Gastroesophageal sphincter (tissue), 4 donors: ENCODE results near the gene TBC1D5. TPM values are rescaled to one million over a fixed set of nuclear protein-coding genes. Genes with fewer than 3 reads are reported as not detected.

Experiments
- ATAC-seq: fragments of 150-250 bp; one replicate; pipeline ENCODE4 v1.9.1; 2016; ENCODE audit warnings: mild to moderate bottlenecking, moderate library complexity
- H3K27ac ChIP-seq, 4 donors: fragments of 200-600 bp; sonication (generic) in 3 of 4; 1 replicate in 3 of 4; 2 replicates in 1 of 4; pipeline ENCODE4 v1.5.1; 2016 to 2019
- H3K27me3 ChIP-seq: fragments of 200-600 bp; sonication (generic); one replicate; pipeline ENCODE4 v1.5.1; 2019
- H3K36me3 ChIP-seq, 2 donors: fragments of 200-600 bp; sonication (generic); one replicate each; pipeline ENCODE4 v1.5.1; 2019; ENCODE audit warnings: control low read depth in 1 of 2
- H3K4me1 ChIP-seq, 3 donors: fragments of 200-600 bp; sonication (generic); 1 replicate in 2 of 3; 2 replicates in 1 of 3; pipeline ENCODE4 v1.5.1; 2016 to 2019; ENCODE audit warnings: control low read depth in 2 of 3
- H3K4me3 ChIP-seq, 2 donors: fragments of 200-600 bp; sonication (generic); one replicate each; pipeline ENCODE4 v1.5.1; 2019; ENCODE audit warnings: mild to moderate bottlenecking in 1 of 2, moderate library complexity in 1 of 2
- H3K9me3 ChIP-seq, 3 donors: fragments of 200-600 bp; sonication (generic); one replicate each; pipeline ENCODE4 v1.5.1; 2017 to 2019; ENCODE audit warnings: control low read depth in 2 of 3
- EP300 ChIP-seq: sonication (generic); formaldehyde crosslinking; IDR thresholded peaks from one replicate; pipeline ENCODE4 v1.6.1; 2017; ENCODE audit warnings: antibody characterized with exemption, mild to moderate bottlenecking
- POLR2A ChIP-seq, 2 donors: fragments of 450-650 bp; IDR thresholded peaks; one replicate each; pipeline ENCODE4 v1.6.1; 2017; ENCODE audit warnings: antibody characterized with exemption in 2 of 2, mild to moderate bottlenecking in 2 of 2, moderate library complexity in 1 of 2
- POLR2AphosphoS5 ChIP-seq: sonication (generic); formaldehyde crosslinking; IDR thresholded peaks from one replicate; pipeline ENCODE4 v1.6.1; 2017; ENCODE audit warnings: antibody characterized with exemption
- WGBS, 2 donors: methylation state at CpG; one replicate each; pipeline ENCODE4 v1.1.5; 2018; ENCODE audit warnings: low coverage in 1 of 2; 5-methylcytosine and 5-hydroxymethylcytosine counted together
- total RNA-seq, 4 donors: library from RNA; depleted of rRNA; stranded (reverse); fragments of >200 nt; gene quantifications; one replicate each; pipeline ENCODE4 v1.1.0, GENCODE V29; 2016
- TF ChIP-seq, protein P1 (sequence below), 4 experiments: fragments of 200-600 bp in 2 of 4; fragments of 450-650 bp in 2 of 4; sonication (generic) in 1 of 4; IDR thresholded peaks; one replicate each; pipeline ENCODE4 v1.5.1; 2017 to 2019; ENCODE audit warnings: antibody characterized with exemption in 4 of 4, mild to moderate bottlenecking in 2 of 4, moderate library complexity in 2 of 4

Gene TBC1D5
- total RNA-seq, 4 donors from 2014 or later = 59.5 to 66.6 (median 61.6) TPM

DNA sequence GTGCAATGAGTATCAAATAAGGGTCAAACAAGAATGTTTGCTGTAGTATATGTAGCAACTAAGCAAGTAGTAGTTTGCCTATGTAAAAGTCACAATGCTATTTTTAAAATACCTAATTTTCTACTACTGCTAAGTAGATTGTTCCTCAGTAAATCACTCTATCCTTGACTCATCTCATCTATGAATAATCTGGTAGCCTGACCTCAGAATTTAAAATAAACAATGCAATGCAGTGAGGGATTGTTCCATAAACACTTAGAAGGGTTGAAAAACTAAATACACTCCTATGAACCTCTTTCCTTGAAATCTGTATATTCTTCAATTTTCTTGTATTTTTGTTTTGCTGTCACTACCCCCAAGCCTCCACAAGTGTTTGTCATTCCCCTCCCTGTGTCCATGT lies 253.3 kb downstream of the TBC1D5 start:
- TF ChIP-seq POLR2A (IDR thresholded peaks at IDR 0.05) = no peak
- TF ChIP-seq, protein P1, sequence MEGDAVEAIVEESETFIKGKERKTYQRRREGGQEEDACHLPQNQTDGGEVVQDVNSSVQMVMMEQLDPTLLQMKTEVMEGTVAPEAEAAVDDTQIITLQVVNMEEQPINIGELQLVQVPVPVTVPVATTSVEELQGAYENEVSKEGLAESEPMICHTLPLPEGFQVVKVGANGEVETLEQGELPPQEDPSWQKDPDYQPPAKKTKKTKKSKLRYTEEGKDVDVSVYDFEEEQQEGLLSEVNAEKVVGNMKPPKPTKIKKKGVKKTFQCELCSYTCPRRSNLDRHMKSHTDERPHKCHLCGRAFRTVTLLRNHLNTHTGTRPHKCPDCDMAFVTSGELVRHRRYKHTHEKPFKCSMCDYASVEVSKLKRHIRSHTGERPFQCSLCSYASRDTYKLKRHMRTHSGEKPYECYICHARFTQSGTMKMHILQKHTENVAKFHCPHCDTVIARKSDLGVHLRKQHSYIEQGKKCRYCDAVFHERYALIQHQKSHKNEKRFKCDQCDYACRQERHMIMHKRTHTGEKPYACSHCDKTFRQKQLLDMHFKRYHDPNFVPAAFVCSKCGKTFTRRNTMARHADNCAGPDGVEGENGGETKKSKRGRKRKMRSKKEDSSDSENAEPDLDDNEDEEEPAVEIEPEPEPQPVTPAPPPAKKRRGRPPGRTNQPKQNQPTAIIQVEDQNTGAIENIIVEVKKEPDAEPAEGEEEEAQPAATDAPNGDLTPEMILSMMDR (IDR thresholded peaks at IDR 0.05) = no peak
- TF ChIP-seq POLR2AphosphoS5 = no peak
- TF ChIP-seq EP300 = no peak

DNA sequence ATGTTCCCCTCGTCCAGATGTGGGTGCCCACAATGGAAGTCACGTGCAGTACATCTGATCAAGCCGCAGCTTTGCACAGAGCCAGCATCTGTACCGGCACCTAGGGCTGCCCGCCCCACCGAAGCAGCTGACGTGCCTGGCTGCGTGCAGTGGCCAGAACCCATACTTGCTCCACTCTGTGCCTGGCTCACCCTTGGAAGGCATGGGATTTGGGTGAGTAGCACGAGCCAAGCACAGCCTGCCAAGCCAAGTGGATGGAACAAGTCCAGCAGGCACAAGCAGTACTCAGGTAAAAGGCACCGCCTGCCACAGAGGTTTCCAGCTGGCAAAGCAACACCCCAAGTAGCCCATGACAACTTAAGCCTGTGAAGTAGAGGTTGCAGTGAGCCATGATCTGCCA lies 261.3 kb downstream of the TBC1D5 start:
- Histone ChIP-seq H3K27ac (no peak overlapping the region), H3K36me3 (peaks cover 0 to 6% of the 10 kb centered on the region in 2 donors), H3K27me3 (no peaks in the 10 kb centered on the region), H3K4me1 (no peaks in the 10 kb centered on the region), H3K9me3 (no peaks in the 10 kb centered on the region), H3K4me3 (no peak overlapping the region)
- WGBS, 2 donors = no CpG with 5 or more reads among the region's 10 CpGs
- TF ChIP-seq, protein P1 (IDR thresholded peaks at IDR 0.05) = no peak
- TF ChIP-seq POLR2AphosphoS5 (no peak), POLR2A (IDR thresholded peaks at IDR 0.05) (no peak), EP300 (no peak)
- ATAC-seq = no peak

More for the DNA sequence above, 253.3 kb downstream of the TBC1D5 start:
- no peak overlapping the region for H3K4me3 ChIP-seq
- no peak for ATAC-seq
- H3K9me3 ChIP-seq = no peaks in the 10 kb centered on the region
- H3K4me1 ChIP-seq = no peaks in the 10 kb centered on the region
- peaks cover 0 to 3% of the 10 kb centered on the region in 2 donors for H3K36me3 ChIP-seq
- H3K27me3 ChIP-seq = no peaks in the 10 kb centered on the region
- H3K27ac ChIP-seq = no peak overlapping the region

DNA sequence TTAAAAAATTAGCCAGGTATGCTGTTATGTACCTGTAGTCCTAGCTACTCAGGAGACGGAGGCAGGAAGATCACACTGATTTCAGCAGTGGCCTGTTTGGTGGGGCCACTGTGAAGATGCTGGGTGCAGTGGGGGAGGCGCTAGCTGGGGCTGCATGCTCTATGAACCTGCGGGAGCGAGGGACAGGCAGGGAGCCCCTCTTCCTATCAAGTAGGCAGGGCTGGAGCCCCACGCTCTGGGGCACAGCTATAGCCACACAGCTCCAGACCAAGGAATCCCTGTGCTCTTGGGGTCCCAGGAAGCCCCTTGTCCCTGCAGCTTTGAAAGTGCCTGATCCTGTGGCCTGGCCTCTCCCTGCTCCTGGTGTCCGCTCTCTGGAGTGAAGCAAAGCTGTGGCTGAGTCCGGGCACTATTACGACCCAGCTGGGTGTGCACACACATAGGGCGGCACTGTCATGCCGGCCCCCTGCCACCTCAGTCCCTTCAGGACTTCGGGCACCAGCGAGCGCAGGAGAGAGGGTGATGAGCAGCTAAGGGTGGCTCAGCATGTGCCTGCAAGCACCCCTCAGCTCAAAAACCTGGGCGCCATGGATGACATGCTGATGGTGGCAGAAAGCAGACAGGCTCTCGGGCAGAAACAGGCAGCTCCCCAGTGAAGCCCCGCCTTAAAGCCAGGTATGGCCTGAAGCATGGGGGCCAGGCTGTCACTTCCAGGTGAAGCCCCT lies 262.6 kb downstream of the TBC1D5 start:
- TF ChIP-seq POLR2A (IDR thresholded peaks at IDR 0.05) = no peak
- no peak for TF ChIP-seq POLR2AphosphoS5
- TF ChIP-seq EP300 = no peak
- TF ChIP-seq, protein P1 (IDR thresholded peaks at IDR 0.05) = no peak
- Histone ChIP-seq H3K9me3 (no peaks in the 10 kb centered on the region), H3K4me3 (no peak overlapping the region), H3K27me3 (no peaks in the 10 kb centered on the region), H3K36me3 (peaks cover 0 to 6% of the 10 kb centered on the region in 2 donors), H3K27ac (no peak overlapping the region), H3K4me1 (no peaks in the 10 kb centered on the region)
- 87 to 100% methylated on average over 2 to 3 of the region's 16 CpGs for WGBS, 2 donors
- no peak for ATAC-seq

DNA sequence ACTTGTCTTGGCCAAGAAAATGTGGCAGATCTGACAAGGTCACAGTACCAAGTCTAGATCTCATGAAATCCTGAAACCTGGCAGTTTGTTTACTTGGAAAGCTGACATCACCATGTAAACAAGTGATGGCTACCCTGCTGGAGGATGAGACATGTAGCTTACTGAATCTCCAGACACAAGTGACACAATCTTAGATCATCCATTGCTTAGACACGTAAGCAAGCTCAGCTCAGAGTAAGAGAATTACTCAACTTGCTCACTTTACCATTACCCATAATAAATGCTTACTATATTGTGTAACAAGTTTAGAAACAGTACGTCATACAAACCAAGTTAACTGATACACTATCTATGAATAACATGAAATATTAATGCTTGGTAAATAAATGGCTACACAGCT lies 263.8 kb downstream of the TBC1D5 start:
- Histone ChIP-seq H3K27ac (no peak overlapping the region), H3K9me3 (no peaks in the 10 kb centered on the region), H3K36me3 (peaks cover 0 to 6% of the 10 kb centered on the region in 2 donors), H3K4me3 (no peak overlapping the region), H3K27me3 (no peaks in the 10 kb centered on the region), H3K4me1 (no peaks in the 10 kb centered on the region)
- ATAC-seq = no peak
- WGBS, 2 donors = 46 to 83% methylated on average over 2 of the region's 2 CpGs
- TF ChIP-seq EP300 = no peak
- no peak for TF ChIP-seq POLR2A (IDR thresholded peaks at IDR 0.05)
- TF ChIP-seq, protein P1 (IDR thresholded peaks at IDR 0.05) = no peak
- TF ChIP-seq POLR2AphosphoS5 = no peak

DNA sequence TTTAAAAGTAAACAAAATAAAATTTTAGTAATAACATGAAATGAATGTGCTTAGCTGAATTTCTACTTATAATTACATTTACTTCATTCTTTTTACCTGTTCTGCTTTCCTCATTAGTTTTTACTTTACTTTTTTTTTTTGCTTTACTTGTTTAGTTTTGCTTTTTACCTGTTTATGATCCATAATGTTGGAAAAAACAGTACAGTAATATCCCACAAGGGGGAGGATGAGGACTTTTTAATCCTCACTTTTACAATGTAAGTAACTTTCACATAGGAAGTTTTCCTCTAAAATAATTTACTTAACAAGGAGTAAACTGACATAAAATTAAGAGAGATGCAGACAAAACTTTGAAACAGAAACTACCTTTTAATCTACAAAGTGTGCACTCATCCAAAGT lies 268.7 kb downstream of the TBC1D5 start:
- Histone ChIP-seq H3K36me3 (no peaks in the 10 kb centered on the region), H3K4me3 (no peak overlapping the region), H3K27me3 (no peaks in the 10 kb centered on the region), H3K9me3 (no peaks in the 10 kb centered on the region), H3K4me1 (no peaks in the 10 kb centered on the region), H3K27ac (no peak overlapping the region)
- TF ChIP-seq EP300 (no peak), POLR2AphosphoS5 (no peak), POLR2A (IDR thresholded peaks at IDR 0.05) (no peak)
- TF ChIP-seq, protein P1 (IDR thresholded peaks at IDR 0.05) = no peak
- no peak for ATAC-seq
